Neural cell (in vitro differentiated cells): ENCODE data around the gene BICRAL. TPM values are rescaled to one million over a fixed set of nuclear protein-coding genes. Genes with fewer than 3 reads are reported as not detected.

Source experiments
- H2AFZ ChIP-seq: fragments of 200-600, 300-800 bp; sonication (generic), shearing (Covaris generic); 2 replicates; pipeline ENCODE4 v1.6.0; 2014; ENCODE audit warnings: low read depth, mild to moderate bottlenecking, antibody characterized with exemption, low read length, moderate library complexity
- H3F3A ChIP-seq: fragments of 200-600 bp; shearing (Covaris generic); 2 replicates; pipeline ENCODE4 v1.6.1; 2016; ENCODE audit warnings: mild to moderate bottlenecking, moderate library complexity, mixed read lengths, antibody characterized with exemption, low read length; ENCODE audit not compliant: insufficient read depth, poor library complexity, severe bottlenecking
- H3K27ac ChIP-seq: fragments of 200-600, 300-800 bp; sonication (generic), shearing (Covaris generic); 2 replicates; pipeline ENCODE4 v1.5.1; 2014; ENCODE audit warnings: mild to moderate bottlenecking, low read length, moderate library complexity
- H3K27me3 ChIP-seq: fragments of 300-800, 200-600 bp; sonication (generic), shearing (Covaris generic); 2 replicates; pipeline ENCODE4 v1.6.0; 2014; ENCODE audit warnings: mild to moderate bottlenecking, low read depth, low read length, moderate library complexity; ENCODE audit not compliant: insufficient read depth
- H3K36me3 ChIP-seq: fragments of 300-800, 200-600 bp; sonication (generic), shearing (Covaris generic); 2 replicates; pipeline ENCODE4 v1.5.1; 2014; ENCODE audit warnings: mild to moderate bottlenecking, antibody characterized with exemption, low read length, moderate library complexity; ENCODE audit not compliant: insufficient read depth
- H3K4me2 ChIP-seq: fragments of 300-800, 200-600 bp; sonication (generic), shearing (Covaris generic); 2 replicates; pipeline ENCODE4 v1.6.0; 2014; ENCODE audit warnings: mild to moderate bottlenecking, low read length
- H3K4me3 ChIP-seq: fragments of 300-800, 200-600 bp; sonication (generic), shearing (Covaris generic); 2 replicates; pipeline ENCODE4 v1.5.1; 2014; ENCODE audit warnings: mild to moderate bottlenecking, low read length, moderate library complexity
- H3K79me2 ChIP-seq: fragments of 200-600 bp; shearing (Covaris generic); replicated peaks from 2 replicates; pipeline ENCODE4 v1.6.0; 2014; ENCODE audit warnings: mild to moderate bottlenecking, low read length, moderate library complexity; ENCODE audit not compliant: insufficient read depth
- H3K9ac ChIP-seq: fragments of 300-800, 200-600 bp; sonication (generic), shearing (Covaris generic); 2 replicates; pipeline ENCODE4 v1.6.1; 2016; ENCODE audit warnings: mild to moderate bottlenecking, low read length, mixed read lengths
- H3K9me2 ChIP-seq: fragments of 200-600 bp; shearing (Covaris generic); 2 replicates; pipeline ENCODE4 v1.6.1; 2016; ENCODE audit warnings: mild to moderate bottlenecking, low read length, mixed read lengths; ENCODE audit not compliant: insufficient read depth
- H3K9me3 ChIP-seq: fragments of 200-600, 300-800 bp; sonication (generic), shearing (Covaris generic); 2 replicates; pipeline ENCODE4 v1.6.1; 2016; ENCODE audit warnings: mild to moderate bottlenecking, mixed run types, low read length, moderate library complexity, mixed read lengths
- H4K20me1 ChIP-seq: fragments of 200-600 bp; shearing (Covaris generic); 2 replicates; pipeline ENCODE4 v1.6.1; 2016; ENCODE audit warnings: mild to moderate bottlenecking, mixed run types; ENCODE audit not compliant: insufficient read depth
- CTCF ChIP-seq: fragments of 450-650 bp; IDR thresholded peaks from 2 replicates; pipeline ENCODE4 v1.5.1; 2014; ENCODE audit warnings: antibody characterized with exemption, mild to moderate bottlenecking, moderate library complexity; ENCODE audit not compliant: poor library complexity, severe bottlenecking
- EP300 ChIP-seq: fragments of 450-650 bp; conservative IDR thresholded peaks from 2 replicates; pipeline ENCODE4 v1.6.1; 2014; ENCODE audit warnings: antibody characterized with exemption, mild to moderate bottlenecking, moderate library complexity; ENCODE audit not compliant: poor library complexity, severe bottlenecking
- EZH2 ChIP-seq: fragments of 200-600, 300-800 bp; shearing (Covaris generic), sonication (generic); IDR thresholded peaks from 2 replicates; pipeline ENCODE4 v1.6.1; 2014; ENCODE audit warnings: antibody characterized with exemption, low read length, borderline replicate concordance, mild to moderate bottlenecking; ENCODE audit not compliant: insufficient read depth, poor library complexity, severe bottlenecking
- MXI1 ChIP-seq: fragments of 450-650 bp; conservative IDR thresholded peaks from 2 replicates; pipeline ENCODE4 v1.6.1; 2014; ENCODE audit warnings: antibody characterized with exemption, mild to moderate bottlenecking; ENCODE audit not compliant: poor library complexity, severe bottlenecking
- POLR2AphosphoS5 ChIP-seq: IDR thresholded peaks from 2 replicates; pipeline ENCODE4 v1.6.1; 2012
- RAD21 ChIP-seq: fragments of 450-650 bp; conservative IDR thresholded peaks from 2 replicates; pipeline ENCODE4 v1.6.1; 2014; ENCODE audit warnings: antibody characterized with exemption, mild to moderate bottlenecking, moderate library complexity
- REST ChIP-seq: IDR thresholded peaks from 2 replicates; pipeline ENCODE4 v1.6.1; 2012; ENCODE audit warnings: borderline replicate concordance
- SMC3 ChIP-seq: fragments of 450-650 bp; conservative IDR thresholded peaks from 2 replicates; pipeline ENCODE4 v1.6.1; 2014; ENCODE audit warnings: antibody characterized with exemption, mild to moderate bottlenecking, moderate library complexity; ENCODE audit not compliant: poor library complexity
- TAF1 ChIP-seq: IDR thresholded peaks from 2 replicates; pipeline ENCODE4 v1.6.1; 2012; ENCODE audit warnings: low read depth
- polyA plus RNA-seq: library from polyadenylated mRNA; depleted of rRNA; stranded (reverse); fragments of >200 nt; gene quantifications from 2 replicates; pipeline ENCODE4 v1.2.3, GENCODE V29; 2014

Gene BICRAL
- polyA plus RNA-seq, 1 donor from 2014 or later, result 6.7 TPM

GRCh38 chr6:42735976-42736375 is 45.9 kb upstream of the BICRAL start:
- Histone ChIP-seq H4K20me1 (no peaks in the 10 kb centered on the region), H3K27ac (no peak overlapping the region), H3K79me2 (no peaks in the 10 kb centered on the region), H3K4me2 (no peak overlapping the region), H3K9ac (no peak overlapping the region), H2AFZ (no peak overlapping the region), H3K27me3 (no peaks in the 10 kb centered on the region), H3F3A (no peaks in the 10 kb centered on the region), H3K9me3 (no peaks in the 10 kb centered on the region), H3K36me3 (no peaks in the 10 kb centered on the region), H3K9me2 (no peaks in the 10 kb centered on the region), H3K4me3 (no peak overlapping the region)
- TF ChIP-seq POLR2AphosphoS5 (no peak), EZH2 (no peak), MXI1 (no peak), CTCF (no peak), SMC3 (no peak), TAF1 (no peak), RAD21 (no peak), EP300 (no peak), REST (no peak)

GRCh38 chr6:42740725-42741124 is 41.1 kb upstream of the BICRAL start:
- no peaks in the 10 kb centered on the region for H3K36me3 ChIP-seq
- H2AFZ ChIP-seq, result no peak overlapping the region
- peaks cover 19% of the 10 kb centered on the region for H3K79me2 ChIP-seq
- no peak overlapping the region for H3K4me2 ChIP-seq
- no peaks in the 10 kb centered on the region for H3K9me2 ChIP-seq
- H3K9ac ChIP-seq, result no peak overlapping the region
- no peak for TF ChIP-seq RAD21
- TF ChIP-seq EP300, result no peak
- no peak for TF ChIP-seq EZH2
- no peak for TF ChIP-seq MXI1
- no peak for TF ChIP-seq SMC3
- TF ChIP-seq CTCF, result no peak
- no peak for TF ChIP-seq REST
- no peak for TF ChIP-seq TAF1
- no peak for TF ChIP-seq POLR2AphosphoS5
- H3K27ac ChIP-seq, result no peak overlapping the region
- H3K4me3 ChIP-seq, result no peak overlapping the region
- peaks cover 7% of the 10 kb centered on the region for H3F3A ChIP-seq
- no peaks in the 10 kb centered on the region for H3K27me3 ChIP-seq
- H4K20me1 ChIP-seq, result no peaks in the 10 kb centered on the region
- no peaks in the 10 kb centered on the region for H3K9me3 ChIP-seq
